Putamen (tissue), 1 donor: Measurements from ENCODE around the gene IQCH.

Source experiments
- DNase-seq: peaks from one replicate; pipeline ENCODE4 v3.0.0-alpha.2; 2016; ENCODE audit warnings: low spot score

IQCH gene

DNA sequence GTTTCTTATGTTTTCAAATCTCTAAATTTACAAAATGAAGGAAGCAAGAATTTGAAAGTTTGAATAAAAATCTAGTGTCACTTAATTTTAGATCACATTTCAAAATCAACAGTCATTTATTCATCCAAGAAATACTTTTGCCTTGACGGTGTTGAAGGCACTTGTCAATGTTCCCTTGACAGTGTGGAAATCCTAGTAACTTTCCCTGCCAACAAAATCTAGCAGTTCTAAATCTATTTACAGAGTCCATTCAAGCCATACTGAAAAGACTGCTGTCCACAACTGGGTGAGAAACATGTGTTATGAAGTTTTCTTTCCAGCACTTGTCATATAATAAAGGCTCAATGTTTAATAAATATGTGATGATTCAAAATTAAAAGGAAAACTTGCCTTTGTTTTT is 279.3 kb downstream of the IQCH start:
- DNase-seq: no peak

DNA sequence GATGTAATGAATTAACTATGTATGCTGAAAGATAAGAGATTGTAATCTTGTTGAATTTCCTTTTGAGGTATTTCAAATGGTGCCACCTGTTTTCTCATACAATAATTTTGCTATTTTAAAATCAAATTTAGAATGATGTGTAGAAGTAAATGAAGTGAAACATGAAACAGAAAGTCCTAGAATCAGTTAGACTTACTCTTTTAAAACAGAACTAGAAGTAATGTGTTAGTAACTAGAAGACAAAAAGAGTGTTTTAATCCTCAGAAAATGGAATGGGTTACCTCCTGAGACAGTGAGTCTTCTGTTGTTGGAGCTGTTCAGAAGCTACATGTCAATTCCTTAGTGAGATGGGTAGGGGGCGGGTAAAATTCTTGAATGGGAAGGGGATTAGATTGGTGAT is 279.8 kb downstream of the IQCH start:
- DNase-seq: no peak

GRCh38 chr15:67537771-67538170 is 283.2 kb downstream of the IQCH start:
- no peak for DNase-seq

DNA sequence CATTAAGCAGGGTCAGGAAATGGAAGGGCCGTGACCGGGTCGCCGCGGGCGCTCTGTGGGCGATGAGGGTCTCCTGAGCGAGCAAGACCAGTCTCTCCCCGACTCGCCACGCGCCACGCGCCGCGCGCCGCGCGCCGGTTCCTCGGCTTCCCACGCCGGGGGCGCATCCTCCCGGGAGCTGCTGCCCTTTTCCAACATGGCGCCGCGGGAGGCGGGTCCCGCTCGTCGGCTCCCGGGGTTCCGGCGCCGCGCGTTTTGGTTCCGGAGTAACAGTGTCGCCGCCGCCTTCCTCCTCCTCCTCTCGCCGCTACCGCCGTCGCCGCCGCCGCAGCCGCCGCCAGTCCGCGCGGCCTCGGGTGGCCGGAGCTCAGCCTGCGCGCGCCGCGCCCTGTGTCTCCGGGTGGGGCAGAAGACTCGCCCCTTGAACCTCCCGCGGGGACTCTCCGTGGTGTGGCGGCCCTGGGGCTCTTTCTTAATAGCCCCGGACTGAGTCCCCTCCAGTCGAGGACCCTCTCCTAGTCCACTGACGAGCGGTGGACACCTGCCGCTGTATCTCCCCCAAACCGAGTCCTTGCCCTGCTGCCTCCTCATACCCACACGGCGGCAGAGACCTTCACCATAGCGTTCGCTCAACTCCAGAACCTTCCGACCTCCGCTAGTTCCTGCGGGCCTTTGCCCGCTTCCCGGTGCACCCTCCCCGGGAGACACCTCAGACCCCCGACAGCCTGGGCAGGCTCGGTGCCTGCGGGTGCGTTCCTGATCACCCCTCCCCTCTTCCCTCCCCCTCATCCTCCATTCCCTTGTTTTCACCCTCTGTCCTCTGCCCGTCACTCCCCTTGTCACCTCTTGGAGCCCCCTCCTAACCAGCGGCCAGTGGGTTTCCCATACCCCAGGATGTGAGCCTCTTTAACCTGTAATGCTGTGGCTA is 288.1 kb downstream of the IQCH start, which contains the start of gene MAP2K5:
TSS of gene MAP2K5 (plus strand) at position 284 of the 928 bp plus-strand sequence. CDS start at position 917, 633 bp downstream.
- DNase-seq: peak; percentile 86

GRCh38 chr15:67543348-67543718 is 288.7 kb downstream of the IQCH start:
- DNase-seq: no peak

- DNase-seq: no peak
Measured at GRCh38 chr15:67544475-67544874, 289.9 kb downstream of the IQCH start.

GRCh38 chr15:67545864-67546263 is 291.3 kb downstream of the IQCH start:
- no peak for DNase-seq

DNA sequence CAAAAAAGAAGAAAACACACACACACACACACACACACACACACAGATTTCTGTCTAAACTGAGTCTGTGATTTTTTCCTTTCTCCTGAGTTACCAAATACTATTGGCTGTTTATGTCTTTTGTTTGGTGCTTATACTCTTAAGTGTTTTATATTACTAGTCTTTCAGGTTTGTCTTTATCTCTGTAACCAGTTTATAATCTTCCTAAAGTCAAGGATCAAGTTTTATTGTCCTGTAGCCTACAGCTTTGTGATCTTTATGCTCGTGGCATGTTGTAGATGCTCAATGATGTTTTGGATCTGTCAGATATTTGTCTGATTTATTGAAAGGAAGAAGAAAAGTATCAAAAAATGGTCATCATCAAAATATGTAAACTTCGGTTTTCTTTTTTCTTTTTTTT is 292.5 kb downstream of the IQCH start:
- DNase-seq: no peak

DNA sequence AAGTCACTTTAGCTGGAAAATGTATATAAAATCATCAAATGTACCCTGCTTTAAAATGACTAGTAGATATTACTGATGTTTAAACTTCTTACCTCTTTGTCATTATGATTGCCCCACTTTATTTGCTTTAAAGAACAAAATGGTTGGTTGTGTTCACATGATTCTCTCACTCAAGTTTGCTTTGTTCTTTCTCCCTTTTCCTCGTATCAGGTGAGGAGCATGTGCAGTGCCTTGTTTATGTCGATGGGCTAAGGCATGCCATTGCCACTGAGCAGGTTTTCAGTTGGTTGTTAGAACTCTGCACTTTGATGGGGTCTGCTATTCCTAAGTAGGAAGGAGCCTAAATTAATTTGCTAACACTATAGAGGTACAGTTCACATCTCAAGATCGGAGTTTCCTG is 293.2 kb downstream of the IQCH start:
- DNase-seq: no peak

GRCh38 chr15:67548236-67548852 is 293.8 kb downstream of the IQCH start:
- DNase-seq: no peak

DNA sequence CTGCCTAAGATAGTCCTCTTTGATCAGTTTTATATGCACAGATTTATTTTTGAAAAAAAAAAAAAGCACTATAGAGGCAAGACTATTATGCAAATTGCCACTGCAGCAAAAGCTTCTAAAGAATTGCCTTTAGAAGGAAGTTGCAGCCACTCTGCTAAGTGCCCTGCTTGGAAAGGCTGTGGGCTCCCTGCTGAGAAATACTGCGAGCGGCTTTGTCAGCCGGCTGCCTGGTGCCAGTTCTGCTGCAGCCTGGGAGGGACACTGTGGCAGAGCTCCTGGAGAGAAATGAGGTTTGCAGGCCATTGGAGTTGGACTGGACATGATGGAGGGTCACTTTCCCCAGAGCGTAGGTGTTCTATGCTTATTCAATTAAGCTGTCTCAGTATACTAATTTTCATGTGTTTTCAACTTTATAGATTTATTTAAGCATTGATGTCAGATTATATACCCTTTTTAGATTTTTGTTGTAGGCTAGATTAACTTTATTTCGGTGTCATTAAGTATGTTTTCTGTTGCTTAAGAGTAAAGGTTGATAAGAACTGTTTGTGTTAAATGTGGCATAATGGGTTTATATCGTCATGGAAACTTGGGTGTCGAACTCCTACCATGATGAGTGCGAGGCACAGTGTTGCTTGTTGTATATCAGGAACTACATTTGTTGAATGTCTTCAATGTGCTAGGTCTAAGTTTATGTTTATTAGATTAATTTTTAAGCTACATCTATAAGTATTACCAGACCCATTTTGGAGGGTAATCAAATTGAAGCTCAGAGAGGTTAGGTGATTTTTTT is 294.5 kb downstream of the IQCH start:
- DNase-seq: peak; percentile 65

GRCh38 chr15:67549736-67550135 is 295.1 kb downstream of the IQCH start:
- no peak for DNase-seq

- DNase-seq: no peak
Measured at GRCh38 chr15:67550522-67550921, 295.9 kb downstream of the IQCH start.

- DNase-seq: no peak
Measured at GRCh38 chr15:67551207-67551743, 296.7 kb downstream of the IQCH start.
